Spleen (tissue), 3 donors: ENCODE results near the gene GMDS.

Experiments
- POLR2A ChIP-seq, 3 donors: fragments of 450-650 bp; IDR thresholded peaks; one replicate each; pipeline ENCODE4 v1.5.1; 2017; ENCODE audit warnings: antibody characterized with exemption in 3 of 3, mild to moderate bottlenecking in 1 of 3
- POLR2AphosphoS5 ChIP-seq, 3 donors: sonication (generic); formaldehyde crosslinking; IDR thresholded peaks; one replicate each; pipeline ENCODE4 v1.5.1; 2017; ENCODE audit warnings: antibody characterized with exemption in 3 of 3

DNA sequence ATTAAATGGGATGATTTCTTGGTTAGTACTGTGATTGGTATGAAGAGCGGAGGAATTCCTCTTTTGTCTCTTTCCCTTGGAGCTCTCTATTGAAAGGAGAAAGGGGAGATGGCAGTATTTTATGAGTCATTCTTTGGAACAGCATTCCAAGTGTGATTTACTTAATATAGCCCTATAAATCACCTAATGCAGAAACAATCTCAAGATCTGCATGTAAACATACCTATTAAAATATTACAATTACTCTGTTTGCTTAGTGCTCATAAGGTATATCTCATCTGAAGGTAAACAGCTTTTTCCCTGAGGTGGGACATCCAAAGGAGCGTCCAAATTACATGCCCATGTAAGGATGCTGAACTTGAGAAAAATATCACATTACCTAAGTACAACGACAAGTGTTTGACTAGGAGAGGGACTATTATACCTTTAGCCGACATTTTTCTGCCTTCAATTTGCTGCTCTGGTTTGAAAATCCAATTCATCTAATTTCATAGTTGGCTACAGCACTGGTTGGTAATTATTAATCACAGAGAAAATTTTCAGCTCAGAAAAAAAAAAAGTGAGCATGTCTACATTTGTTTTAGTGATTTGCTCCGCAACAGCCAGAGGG is 406.7 kb downstream of the GMDS start:
- TF ChIP-seq POLR2A (IDR thresholded peaks at IDR 0.05) (no peak), POLR2AphosphoS5 (IDR thresholded peaks at IDR 0.05) (no peak)
